ENCODE measurements around the gene SMCHD1. TPM values are rescaled to one million over a fixed set of nuclear protein-coding genes. Genes with fewer than 3 reads are reported as not detected.

SMCHD1 gene
- total and polyA plus RNA-seq, 4 donors, result 4.4 to 49.0 (median 25.4) TPM

GRCh38 chr18:2848247-2849246, 193.0 kb downstream of the SMCHD1 start:
- peak overlapping the region in 1 of 3 donors; percentile 49 for H3K4me3 ChIP-seq (ENCODE audit: low read depth in 1 of 3, low read length in 3 of 3)
- no peaks in the 10 kb centered on the region for H3K36me3 ChIP-seq (ENCODE audit: control insufficient read depth in 4 of 4, insufficient read depth in 3 of 4, low read depth in 1 of 4, low read length in 3 of 4)
- no peak for DNase-seq (ENCODE audit: low spot score)
- H3K4me1 ChIP-seq (ENCODE audit: control insufficient read depth in 4 of 4, insufficient read depth in 4 of 4, low read length in 3 of 4), result peaks cover 14 to 17% (median 15%) of the 10 kb centered on the region in 4 donors
- no peak overlapping the region for H3K9ac ChIP-seq (ENCODE audit: low read depth in 1 of 2, low read length in 2 of 2)
- H3K27ac ChIP-seq (ENCODE audit: low read depth in 1 of 2, low read length in 2 of 2), result no peak overlapping the region
- no peak for TF ChIP-seq FOXA2 (IDR thresholded peaks at IDR 0.05)
- no peak for TF ChIP-seq FOXA1 (IDR thresholded peaks at IDR 0.05)
- no peak for TF ChIP-seq JUND (IDR thresholded peaks at IDR 0.05)
- no peak for TF ChIP-seq ZBTB33 (IDR thresholded peaks at IDR 0.05)
- no peak for TF ChIP-seq SP1 (IDR thresholded peaks at IDR 0.05)
- TF ChIP-seq NR2F2 (IDR thresholded peaks at IDR 0.05), result no peak
- TF ChIP-seq MAX (IDR thresholded peaks at IDR 0.05), result no peak
- no peak for TF ChIP-seq RAD21 (IDR thresholded peaks at IDR 0.05)
- no peak for TF ChIP-seq RXRA (IDR thresholded peaks at IDR 0.05)
- no peak for TF ChIP-seq ATF3 (IDR thresholded peaks at IDR 0.05)
- TF ChIP-seq HNF4G (IDR thresholded peaks at IDR 0.05), result no peak
- TF ChIP-seq EGR1 (IDR thresholded peaks at IDR 0.05; ENCODE audit: low read depth in 2 of 2), result no peak
- TF ChIP-seq REST (IDR thresholded peaks at IDR 0.05), result no peak
- TF ChIP-seq GABPA (IDR thresholded peaks at IDR 0.05 in 1 of 2, conservative IDR thresholded peaks at IDR 0.05 in 1 of 2), result no peak
- no peak for TF ChIP-seq YY1 (IDR thresholded peaks at IDR 0.05)
- TF ChIP-seq TAF1 (conservative IDR thresholded peaks at IDR 0.05), result no peak
- TF ChIP-seq CTCF (IDR thresholded peaks at IDR 0.05; ENCODE audit: low read depth, low read length, missing input control), result no peak
- TF ChIP-seq HNF4A (conservative IDR thresholded peaks at IDR 0.05), result no peak
- peaks cover 0 to 14% (median 7%) of the 10 kb centered on the region in 4 donors for H3K27me3 ChIP-seq (ENCODE audit: control insufficient read depth in 4 of 4, insufficient read depth in 4 of 4, low read length in 3 of 4)
- H3K9me3 ChIP-seq (ENCODE audit: control insufficient read depth in 4 of 4, low read length in 3 of 4), result no peaks in the 10 kb centered on the region
- WGBS, result 20% methylated on average over 17 of the region's 17 CpGs

Measured in liver (tissue), 9 donors.